ENCODE measurements around the gene KRTAP10-8. TPM values are rescaled to one million over a fixed set of nuclear protein-coding genes. Genes with fewer than 3 reads are reported as not detected.
"Not testable (repeated sequence)": the region's sequence is repeated elsewhere in the genome, so short reads cannot be mapped to it uniquely, and the experiment has no call there.

KRTAP10-8 gene
- total RNA-seq, 4 donors from 2014 or later, result 1.3 to 7.2 TPM; not detected in 2

DNA sequence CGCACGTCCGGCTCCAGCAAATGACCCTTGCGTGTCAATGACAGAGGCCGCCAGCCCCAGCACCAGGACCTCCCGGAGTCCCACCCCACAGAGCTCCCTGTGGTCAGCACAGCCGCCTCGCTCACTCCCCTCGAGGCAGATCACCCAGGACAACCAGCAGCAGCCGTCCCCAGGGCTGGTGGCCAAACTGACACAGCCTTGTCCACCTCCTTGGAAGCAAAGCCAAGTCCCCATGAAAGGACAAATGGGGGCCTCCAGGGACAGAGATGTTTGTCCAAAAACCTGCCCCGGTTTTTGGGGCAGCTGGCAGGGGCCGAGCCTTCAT is 27.4 kb downstream of the KRTAP10-8 start:
- DNase-seq (ENCODE audit: low spot score in 2 of 2), result no peak
- H3K27me3 ChIP-seq, result peaks cover 25% of the 10 kb centered on the region
- no peak for TF ChIP-seq POLR2A (IDR thresholded peaks at IDR 0.05)
- TF ChIP-seq EP300 (IDR thresholded peaks at IDR 0.05), result no peak
- TF ChIP-seq, protein P1, sequence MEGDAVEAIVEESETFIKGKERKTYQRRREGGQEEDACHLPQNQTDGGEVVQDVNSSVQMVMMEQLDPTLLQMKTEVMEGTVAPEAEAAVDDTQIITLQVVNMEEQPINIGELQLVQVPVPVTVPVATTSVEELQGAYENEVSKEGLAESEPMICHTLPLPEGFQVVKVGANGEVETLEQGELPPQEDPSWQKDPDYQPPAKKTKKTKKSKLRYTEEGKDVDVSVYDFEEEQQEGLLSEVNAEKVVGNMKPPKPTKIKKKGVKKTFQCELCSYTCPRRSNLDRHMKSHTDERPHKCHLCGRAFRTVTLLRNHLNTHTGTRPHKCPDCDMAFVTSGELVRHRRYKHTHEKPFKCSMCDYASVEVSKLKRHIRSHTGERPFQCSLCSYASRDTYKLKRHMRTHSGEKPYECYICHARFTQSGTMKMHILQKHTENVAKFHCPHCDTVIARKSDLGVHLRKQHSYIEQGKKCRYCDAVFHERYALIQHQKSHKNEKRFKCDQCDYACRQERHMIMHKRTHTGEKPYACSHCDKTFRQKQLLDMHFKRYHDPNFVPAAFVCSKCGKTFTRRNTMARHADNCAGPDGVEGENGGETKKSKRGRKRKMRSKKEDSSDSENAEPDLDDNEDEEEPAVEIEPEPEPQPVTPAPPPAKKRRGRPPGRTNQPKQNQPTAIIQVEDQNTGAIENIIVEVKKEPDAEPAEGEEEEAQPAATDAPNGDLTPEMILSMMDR (IDR thresholded peaks at IDR 0.05), result no peak
- TF ChIP-seq POLR2AphosphoS5 (IDR thresholded peaks at IDR 0.05), result no peak
- no peaks in the 10 kb centered on the region for H3K4me1 ChIP-seq
- H3K36me3 ChIP-seq, result no peaks in the 10 kb centered on the region
- H3K4me3 ChIP-seq, result no peak overlapping the region
- H3K27ac ChIP-seq, result no peak overlapping the region
- H3K9me3 ChIP-seq, result no peaks in the 10 kb centered on the region
- 87% methylated on average over 4 of the region's 12 CpGs for WGBS

DNA sequence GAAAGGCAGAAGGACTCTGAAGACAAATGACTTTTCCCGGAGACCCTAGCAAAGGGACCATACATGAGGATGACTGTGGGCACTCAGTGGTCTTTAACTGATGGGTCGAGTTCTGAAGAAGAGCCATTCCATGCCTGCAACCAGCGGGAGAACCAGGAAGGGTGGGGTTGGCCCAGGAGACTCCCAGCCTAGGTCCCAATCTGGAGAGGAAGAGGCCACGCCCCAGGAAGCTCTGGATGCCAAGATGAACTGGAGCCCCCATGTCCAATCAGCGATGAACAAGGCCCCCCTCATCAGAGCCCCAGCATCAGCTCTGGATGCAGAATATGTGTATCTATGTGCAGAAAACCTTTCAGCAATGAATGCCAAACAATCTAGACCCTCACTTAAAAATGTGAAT is 28.9 kb downstream of the KRTAP10-8 start:
- Histone ChIP-seq H3K4me3 (no peak overlapping the region), H3K27ac (no peak overlapping the region), H3K36me3 (no peaks in the 10 kb centered on the region), H3K27me3 (peaks cover 25% of the 10 kb centered on the region), H3K9me3 (no peaks in the 10 kb centered on the region), H3K4me1 (no peaks in the 10 kb centered on the region)
- TF ChIP-seq, protein P1 (IDR thresholded peaks at IDR 0.05), result no peak
- no peak for TF ChIP-seq POLR2A (IDR thresholded peaks at IDR 0.05)
- no peak for TF ChIP-seq EP300 (IDR thresholded peaks at IDR 0.05)
- TF ChIP-seq POLR2AphosphoS5 (IDR thresholded peaks at IDR 0.05), result no peak
- DNase-seq (ENCODE audit: low spot score in 2 of 2), result peak in 1 of 2 donors; percentile 25
- WGBS, result 91% methylated on average over 5 of the region's 5 CpGs

DNA sequence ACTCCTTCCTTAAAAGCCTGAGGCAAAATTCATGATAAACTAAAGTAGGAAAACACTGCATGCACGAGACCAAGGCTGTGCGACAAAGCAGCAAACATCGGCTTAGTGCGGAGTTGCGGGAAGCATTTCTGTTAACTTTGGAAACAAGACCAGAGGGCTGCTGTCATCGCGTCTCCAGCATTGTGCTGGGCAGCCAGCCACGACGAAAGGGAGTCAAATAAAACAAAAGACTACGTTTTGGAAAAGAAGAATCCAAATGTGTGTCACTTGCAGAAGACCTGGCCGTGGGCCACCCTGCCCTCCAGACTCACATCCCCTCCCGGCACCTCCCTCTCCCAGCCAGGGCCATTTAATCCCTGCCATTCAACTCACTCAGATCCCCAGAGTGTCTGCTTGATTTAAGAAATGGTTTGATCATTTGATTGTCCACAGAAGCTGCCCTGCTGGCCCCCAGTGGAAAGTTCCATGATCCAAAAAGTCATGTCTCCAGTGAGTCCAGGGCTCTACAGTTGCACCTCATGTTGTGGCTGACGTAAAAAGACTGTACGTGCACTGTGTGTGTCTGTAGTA is 31.9 kb downstream of the KRTAP10-8 start:
- 65% methylated on average over 14 of the region's 14 CpGs for WGBS

DNA sequence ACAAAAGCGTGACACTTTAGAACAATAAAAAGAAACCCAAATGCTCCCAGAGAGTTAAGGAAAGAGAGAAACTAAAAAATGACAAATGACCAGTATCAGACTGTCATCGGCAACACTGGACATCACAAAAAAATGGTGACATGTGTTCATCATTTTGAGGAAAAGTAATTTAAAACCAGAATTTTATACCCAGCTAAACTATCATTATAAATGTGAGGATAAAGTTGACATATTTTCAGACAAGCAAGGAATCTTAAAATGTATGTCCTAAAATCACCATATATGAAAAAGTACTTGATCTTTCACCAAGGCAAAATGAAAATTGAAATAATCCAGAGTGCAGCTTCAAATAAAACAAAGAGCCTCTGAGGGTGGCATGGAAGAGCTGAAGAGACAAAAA is 33.0 kb downstream of the KRTAP10-8 start:
- no peak overlapping the region for H3K4me3 ChIP-seq
- peaks cover 32% of the 10 kb centered on the region for H3K27me3 ChIP-seq
- no peak for DNase-seq (ENCODE audit: low spot score in 2 of 2)
- H3K36me3 ChIP-seq, result no peaks in the 10 kb centered on the region
- no peak overlapping the region for H3K27ac ChIP-seq
- no peak for TF ChIP-seq EP300 (IDR thresholded peaks at IDR 0.05)
- no peak for TF ChIP-seq POLR2A (IDR thresholded peaks at IDR 0.05)
- TF ChIP-seq, protein P1 (IDR thresholded peaks at IDR 0.05), result no peak
- no peak for TF ChIP-seq POLR2AphosphoS5 (IDR thresholded peaks at IDR 0.05)
- 47% methylated on average over 2 of the region's 2 CpGs for WGBS
- H3K4me1 ChIP-seq, result no peaks in the 10 kb centered on the region
- no peaks in the 10 kb centered on the region for H3K9me3 ChIP-seq

More for the DNA sequence above, 31.9 kb downstream of the KRTAP10-8 start:
- DNase-seq (ENCODE audit: low spot score in 2 of 2), result no peak
- H3K27ac ChIP-seq, result no peak overlapping the region
- TF ChIP-seq EP300 (IDR thresholded peaks at IDR 0.05) (no peak), POLR2A (IDR thresholded peaks at IDR 0.05) (no peak), POLR2AphosphoS5 (IDR thresholded peaks at IDR 0.05) (no peak)
- TF ChIP-seq, protein P1 (IDR thresholded peaks at IDR 0.05), result no peak
- H3K4me3 ChIP-seq, result no peak overlapping the region
- H3K27me3 ChIP-seq, result peaks cover 30% of the 10 kb centered on the region
- no peaks in the 10 kb centered on the region for H3K9me3 ChIP-seq
- no peaks in the 10 kb centered on the region for H3K36me3 ChIP-seq
- H3K4me1 ChIP-seq, result no peaks in the 10 kb centered on the region

DNA sequence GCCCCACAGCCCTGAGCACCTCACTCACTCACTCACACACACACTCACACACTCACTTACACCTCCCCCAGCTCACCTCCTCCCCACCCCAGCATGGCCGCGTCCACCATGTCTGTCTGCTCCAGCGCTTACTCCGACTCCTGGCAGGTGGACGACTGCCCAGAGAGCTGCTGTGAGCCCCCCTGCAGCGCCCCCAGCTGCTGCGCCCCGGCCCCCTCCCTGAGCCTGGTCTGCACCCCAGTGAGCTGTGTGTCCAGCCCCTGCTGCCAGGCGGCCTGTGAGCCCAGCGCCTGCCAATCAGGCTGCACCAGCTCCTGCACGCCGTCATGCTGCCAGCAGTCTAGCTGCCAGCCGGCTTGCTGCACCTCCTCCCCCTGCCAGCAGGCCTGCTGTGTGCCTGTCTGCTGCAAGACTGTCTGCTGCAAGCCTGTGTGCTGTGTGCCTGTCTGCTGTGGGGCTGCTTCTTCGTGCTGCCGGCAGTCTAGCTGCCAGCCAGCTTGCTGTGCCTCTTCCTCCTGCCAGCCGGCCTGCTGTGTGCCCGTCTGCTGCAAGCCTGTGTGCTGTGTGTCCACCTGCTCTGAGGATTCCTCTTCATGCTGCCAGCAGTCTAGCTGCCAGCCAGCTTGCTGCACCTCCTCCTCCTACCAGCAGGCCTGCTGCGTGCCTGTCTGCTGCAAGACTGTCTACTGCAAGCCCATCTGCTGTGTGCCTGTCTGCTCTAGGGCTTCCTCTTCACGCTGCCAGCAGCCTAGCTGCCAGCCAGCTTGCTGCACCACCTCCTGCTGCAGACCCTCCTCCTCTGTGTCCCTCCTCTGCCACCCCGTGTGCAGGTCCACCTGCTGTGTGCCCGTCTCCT is 34.7 kb downstream of the KRTAP10-8 start, which contains the start of gene KRTAP10-11:
Gene KRTAP10-11, plus strand, starts transcription at position 49 of the 856 bp plus-strand sequence. Its CDS starts 45 bp downstream, at position 94.
- DNase-seq (ENCODE audit: low spot score in 2 of 2); H3K4me3 ChIP-seq; H3K4me1 ChIP-seq; H3K27ac ChIP-seq; H3K36me3 ChIP-seq; H3K9me3 ChIP-seq: not testable (repeated sequence)
- H3K27me3 ChIP-seq, result peaks cover 37% of the 10 kb centered on the region
- WGBS, result 76% methylated on average over 12 of the region's 21 CpGs
